Nephron (organoid): ENCODE measurements around the gene SPATS2L.

Experiments used
- H3K27ac Mint-ChIP-seq, 3 experiments: 2 replicates each; pipeline ENCODE4 v1.8.0; 2020; ENCODE audit warnings: mixed read lengths in 3 of 3, mild to moderate bottlenecking in 2 of 3, moderate library complexity in 1 of 3
- H3K27me3 Mint-ChIP-seq: 2 replicates; pipeline ENCODE4 v1.8.0; 2021; ENCODE audit warnings: low read depth, mild to moderate bottlenecking, moderate library complexity, mixed read lengths
- H3K36me3 Mint-ChIP-seq: 2 replicates; pipeline ENCODE4 v1.8.0; 2020; ENCODE audit warnings: low read depth, mixed read lengths
- H3K4me1 Mint-ChIP-seq: 2 replicates; pipeline ENCODE4 v1.8.0; 2020; ENCODE audit warnings: mixed read lengths
- H3K4me3 Mint-ChIP-seq, 3 experiments: 2 replicates each; pipeline ENCODE4 v1.8.0; 2020; ENCODE audit warnings: mild to moderate bottlenecking in 3 of 3, mixed read lengths in 3 of 3, moderate library complexity in 2 of 3
- H3K9me3 Mint-ChIP-seq: 2 replicates; pipeline ENCODE4 v1.8.0; 2020; ENCODE audit warnings: mixed read lengths
- TF ChIP-seq, protein P1 (sequence below), 3 experiments: fragments of 200-600 bp; sonication (generic); IDR thresholded peaks; one replicate each; pipeline ENCODE4 v1.5.0; 2021; ENCODE audit warnings: antibody characterized with exemption in 3 of 3; ENCODE audit not compliant: unreplicated experiment in 3 of 3

SPATS2L gene

GRCh38 chr2:200509612-200510433, 203.3 kb downstream of the SPATS2L start, which contains the start of gene KCTD18:
Gene KCTD18 (minus strand): TSS chr2:200510068. CDS start chr2:200507016, 3,052 bp downstream.
- TF ChIP-seq, protein P1, sequence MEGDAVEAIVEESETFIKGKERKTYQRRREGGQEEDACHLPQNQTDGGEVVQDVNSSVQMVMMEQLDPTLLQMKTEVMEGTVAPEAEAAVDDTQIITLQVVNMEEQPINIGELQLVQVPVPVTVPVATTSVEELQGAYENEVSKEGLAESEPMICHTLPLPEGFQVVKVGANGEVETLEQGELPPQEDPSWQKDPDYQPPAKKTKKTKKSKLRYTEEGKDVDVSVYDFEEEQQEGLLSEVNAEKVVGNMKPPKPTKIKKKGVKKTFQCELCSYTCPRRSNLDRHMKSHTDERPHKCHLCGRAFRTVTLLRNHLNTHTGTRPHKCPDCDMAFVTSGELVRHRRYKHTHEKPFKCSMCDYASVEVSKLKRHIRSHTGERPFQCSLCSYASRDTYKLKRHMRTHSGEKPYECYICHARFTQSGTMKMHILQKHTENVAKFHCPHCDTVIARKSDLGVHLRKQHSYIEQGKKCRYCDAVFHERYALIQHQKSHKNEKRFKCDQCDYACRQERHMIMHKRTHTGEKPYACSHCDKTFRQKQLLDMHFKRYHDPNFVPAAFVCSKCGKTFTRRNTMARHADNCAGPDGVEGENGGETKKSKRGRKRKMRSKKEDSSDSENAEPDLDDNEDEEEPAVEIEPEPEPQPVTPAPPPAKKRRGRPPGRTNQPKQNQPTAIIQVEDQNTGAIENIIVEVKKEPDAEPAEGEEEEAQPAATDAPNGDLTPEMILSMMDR (IDR thresholded peaks at IDR 0.05; ENCODE audit: unreplicated experiment in 3 of 3), result peak; percentile 81 to 85 (median 85)
- Mint-ChIP-seq H3K4me3 (peak within 1 kb of the TSS; percentile 90 to 91 (median 90)), H3K4me1 (peaks cover 9% of the 10 kb centered on the region), H3K36me3 (no peaks in the 10 kb centered on the region), H3K27me3 (no peaks in the 10 kb centered on the region), H3K9me3 (no peaks in the 10 kb centered on the region), H3K27ac (peak within 1 kb of the TSS; percentile 83 to 87 (median 86))

DNA sequence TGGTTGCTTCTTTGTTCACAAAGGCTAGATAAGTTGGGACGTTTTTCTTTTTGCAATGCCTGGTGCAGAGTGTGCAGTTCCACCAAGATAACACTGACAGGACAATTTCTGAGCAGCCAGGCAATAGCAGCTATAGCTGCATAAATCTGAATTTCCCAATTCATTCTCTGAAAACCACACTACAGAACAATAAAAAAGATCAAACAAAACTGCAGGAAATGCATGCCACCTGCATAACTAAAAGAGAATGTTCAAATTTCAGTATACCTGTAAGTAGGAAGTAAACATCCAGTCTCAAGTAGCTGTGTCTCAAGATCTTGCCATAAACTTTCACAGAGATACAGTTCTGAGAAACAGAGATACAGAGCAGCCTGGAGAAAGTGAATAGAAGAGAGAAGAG, 208.7 kb downstream of the SPATS2L start:
- peaks cover 11% of the 10 kb centered on the region for H3K9me3 Mint-ChIP-seq
- H3K27ac Mint-ChIP-seq, result no peak overlapping the region
- H3K4me3 Mint-ChIP-seq, result no peak overlapping the region
- peaks cover 6% of the 10 kb centered on the region for H3K27me3 Mint-ChIP-seq
- TF ChIP-seq, protein P1 (IDR thresholded peaks at IDR 0.05; ENCODE audit: unreplicated experiment in 3 of 3), result no peak
- H3K36me3 Mint-ChIP-seq, result no peaks in the 10 kb centered on the region
- no peaks in the 10 kb centered on the region for H3K4me1 Mint-ChIP-seq

DNA sequence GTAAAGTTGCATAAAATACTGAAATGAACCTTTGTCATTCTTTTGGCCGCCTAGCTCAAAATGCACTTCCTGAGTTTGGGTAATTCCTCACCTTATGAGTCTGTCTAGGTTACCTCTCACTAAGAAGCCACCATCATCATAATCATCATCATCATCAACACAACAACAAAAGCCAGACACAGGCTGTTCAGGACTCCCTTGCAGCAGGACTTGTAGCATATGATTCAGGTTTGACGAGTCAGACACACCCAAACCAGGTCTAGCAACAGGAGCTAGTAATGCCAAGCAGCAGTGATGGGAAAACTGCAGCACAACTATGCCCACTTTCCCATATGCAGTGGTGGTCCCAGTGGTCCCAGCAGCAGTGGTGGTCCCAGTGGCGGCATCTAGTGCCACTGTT, 216.7 kb downstream of the SPATS2L start:
- H3K27me3 Mint-ChIP-seq, result peaks cover 12% of the 10 kb centered on the region
- no peak overlapping the region for H3K4me3 Mint-ChIP-seq
- no peak overlapping the region for H3K27ac Mint-ChIP-seq
- no peaks in the 10 kb centered on the region for H3K36me3 Mint-ChIP-seq
- peaks cover 11% of the 10 kb centered on the region for H3K4me1 Mint-ChIP-seq
- TF ChIP-seq, protein P1 (IDR thresholded peaks at IDR 0.05; ENCODE audit: unreplicated experiment in 3 of 3), result no peak
- H3K9me3 Mint-ChIP-seq, result no peaks in the 10 kb centered on the region

- TF ChIP-seq, protein P1 (IDR thresholded peaks at IDR 0.05; ENCODE audit: unreplicated experiment in 3 of 3), result no peak
- H3K36me3 Mint-ChIP-seq, result no peaks in the 10 kb centered on the region
- H3K27me3 Mint-ChIP-seq, result peaks cover 11% of the 10 kb centered on the region
- H3K4me1 Mint-ChIP-seq, result peaks cover 11% of the 10 kb centered on the region
- H3K9me3 Mint-ChIP-seq, result no peaks in the 10 kb centered on the region
- H3K4me3 Mint-ChIP-seq, result peak overlapping the region; percentile 20 to 66 (median 53)
- H3K27ac Mint-ChIP-seq, result no peak overlapping the region
Measured at GRCh38 chr2:200523604-200524003, 217.1 kb downstream of the SPATS2L start.

DNA sequence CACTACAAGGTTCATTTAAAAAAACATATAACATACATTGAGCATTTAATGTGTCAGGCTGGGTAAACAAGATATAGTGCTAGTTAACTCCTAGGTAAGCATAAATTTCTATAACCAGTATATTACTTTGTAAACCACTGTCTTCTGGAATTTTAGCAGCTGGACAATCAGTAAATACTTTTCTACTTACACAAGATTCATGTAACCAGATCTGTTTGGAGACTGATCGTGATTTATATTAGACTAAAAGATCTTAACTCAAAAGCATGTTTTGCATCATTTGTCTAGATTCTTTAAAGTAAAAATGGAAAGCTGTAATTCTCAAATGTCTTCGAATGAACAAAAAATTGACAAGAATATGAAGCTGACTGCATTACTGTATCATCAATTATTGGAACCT, 218.6 kb downstream of the SPATS2L start:
- Mint-ChIP-seq H3K36me3 (no peaks in the 10 kb centered on the region), H3K4me1 (peaks cover 11% of the 10 kb centered on the region), H3K4me3 (peak overlapping the region; percentile 40 to 95 (median 54)), H3K27ac (no peak overlapping the region), H3K9me3 (no peaks in the 10 kb centered on the region), H3K27me3 (peaks cover 6% of the 10 kb centered on the region)
- TF ChIP-seq, protein P1 (IDR thresholded peaks at IDR 0.05; ENCODE audit: unreplicated experiment in 3 of 3), result no peak

GRCh38 chr2:200525551-200525881, 219.0 kb downstream of the SPATS2L start:
- TF ChIP-seq, protein P1 (IDR thresholded peaks at IDR 0.05; ENCODE audit: unreplicated experiment in 3 of 3), result no peak
- peak overlapping the region; percentile 87 to 95 (median 94) for H3K4me3 Mint-ChIP-seq
- H3K27me3 Mint-ChIP-seq, result peaks cover 6% of the 10 kb centered on the region
- peak overlapping the region; percentile 41 to 72 (median 66) for H3K27ac Mint-ChIP-seq
- no peaks in the 10 kb centered on the region for H3K9me3 Mint-ChIP-seq
- H3K4me1 Mint-ChIP-seq, result peaks cover 11% of the 10 kb centered on the region
- no peaks in the 10 kb centered on the region for H3K36me3 Mint-ChIP-seq
